Activated CD4-positive, alpha-beta T cell treated with anti-CD3 and anti-CD28 coated beads, Interleukin-2, amount 50 U/mL, for 4 hours (primary cell): ENCODE results near the gene FOXO1.

Source experiments
- DNase-seq, 2 experiments: peaks; one replicate each; pipeline ENCODE4 v3.0.0-alpha.2; 2020

Gene FOXO1

GRCh38 chr13:40604135-40604534, 62.3 kb downstream of the FOXO1 start:
- no peak for DNase-seq

DNA sequence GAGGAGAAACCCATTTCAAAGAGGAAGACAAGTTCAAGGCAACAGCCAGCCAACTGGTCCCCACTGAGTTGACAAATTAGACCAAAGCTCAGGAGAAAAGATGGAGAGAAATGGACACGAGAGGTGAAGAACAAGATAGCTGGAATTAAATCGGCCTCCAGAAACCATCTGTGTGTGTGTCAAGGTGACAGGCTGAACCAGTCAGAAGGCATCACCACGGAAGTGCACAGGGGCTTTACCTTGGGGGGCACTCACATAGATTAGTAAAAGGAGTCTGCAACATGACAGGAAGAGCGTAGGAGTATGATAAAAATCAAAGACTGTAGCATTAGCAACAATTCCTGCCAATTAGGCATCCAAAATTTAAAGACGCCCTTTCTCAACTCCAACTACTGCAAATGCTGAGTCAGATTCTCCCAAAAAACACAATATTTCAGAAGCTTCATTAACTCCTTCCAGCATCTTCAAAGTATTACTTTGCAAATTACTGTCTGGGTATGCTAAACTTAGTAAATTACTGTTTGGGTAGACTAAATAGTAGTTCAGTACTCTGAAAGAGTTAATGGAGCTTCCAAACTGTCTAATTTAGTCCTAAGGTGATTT, 66.2 kb downstream of the FOXO1 start:
- DNase-seq: no peak

- no peak for DNase-seq
Observed at GRCh38 chr13:40599747-40600146, 66.7 kb downstream of the FOXO1 start.

GRCh38 chr13:40599124-40599523, 67.3 kb downstream of the FOXO1 start:
- no peak for DNase-seq

DNA sequence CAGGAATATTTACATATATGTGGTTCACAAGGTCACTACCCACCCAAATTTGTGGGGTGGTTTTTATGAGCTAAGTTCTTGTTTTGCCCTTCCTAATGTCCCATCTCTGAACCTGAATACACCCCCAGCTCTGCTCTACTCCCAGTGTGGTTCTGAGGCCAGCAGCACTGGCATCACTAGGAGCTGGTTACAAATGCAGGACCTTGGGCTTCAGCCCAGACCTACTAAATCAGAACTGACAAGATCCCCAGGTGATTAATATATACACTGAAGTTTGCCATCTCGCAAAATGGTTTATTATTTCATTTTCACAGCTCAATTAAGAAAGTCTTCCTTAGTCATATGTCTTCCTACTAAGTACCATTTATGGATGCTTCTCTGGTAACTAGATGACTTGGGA, 67.9 kb downstream of the FOXO1 start:
- no peak for DNase-seq

GRCh38 chr13:40597735-40598365, 68.6 kb downstream of the FOXO1 start:
- no peak for DNase-seq

- no peak for DNase-seq
Observed at GRCh38 chr13:40596484-40596883, 70.0 kb downstream of the FOXO1 start.

DNA sequence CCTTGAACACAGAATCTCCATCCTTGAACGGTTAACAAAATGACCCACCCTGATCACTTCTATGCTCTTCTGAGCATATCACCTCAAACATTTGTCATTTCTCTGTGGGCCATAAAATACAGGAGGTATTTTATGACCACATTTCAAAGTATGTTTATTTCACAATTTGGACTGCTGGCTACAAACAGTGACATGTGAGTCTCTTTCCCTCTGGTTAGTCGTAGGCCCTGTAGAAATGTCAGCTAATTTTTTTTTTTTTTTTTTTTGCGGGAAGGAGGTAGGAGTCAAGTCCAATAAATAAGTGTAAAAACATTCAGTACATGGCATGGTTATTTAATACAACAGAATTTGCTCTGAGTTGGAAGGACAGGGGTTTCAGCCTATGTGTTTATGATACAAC, 70.7 kb downstream of the FOXO1 start:
- no peak for DNase-seq

DNA sequence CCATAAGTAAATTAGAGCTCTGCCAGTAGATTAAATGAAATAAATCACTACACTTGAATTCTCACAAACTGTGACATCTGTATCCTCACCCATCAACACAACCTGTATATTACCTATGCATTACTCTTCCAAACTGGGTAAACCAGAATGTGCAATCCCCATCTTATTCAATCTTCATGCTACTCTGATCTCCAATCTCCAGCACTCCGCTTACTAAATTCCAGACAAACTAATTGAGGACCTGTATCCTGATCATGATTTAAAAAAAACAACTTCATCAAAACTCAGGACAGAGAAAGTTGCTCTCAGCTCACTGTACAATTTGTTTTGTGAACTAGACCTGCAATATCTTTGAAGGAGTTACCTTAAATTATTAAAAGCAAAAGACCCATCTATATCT, 74.4 kb downstream of the FOXO1 start:
- no peak for DNase-seq

- no peak for DNase-seq
Observed at GRCh38 chr13:40591091-40591490, 75.3 kb downstream of the FOXO1 start.

DNA sequence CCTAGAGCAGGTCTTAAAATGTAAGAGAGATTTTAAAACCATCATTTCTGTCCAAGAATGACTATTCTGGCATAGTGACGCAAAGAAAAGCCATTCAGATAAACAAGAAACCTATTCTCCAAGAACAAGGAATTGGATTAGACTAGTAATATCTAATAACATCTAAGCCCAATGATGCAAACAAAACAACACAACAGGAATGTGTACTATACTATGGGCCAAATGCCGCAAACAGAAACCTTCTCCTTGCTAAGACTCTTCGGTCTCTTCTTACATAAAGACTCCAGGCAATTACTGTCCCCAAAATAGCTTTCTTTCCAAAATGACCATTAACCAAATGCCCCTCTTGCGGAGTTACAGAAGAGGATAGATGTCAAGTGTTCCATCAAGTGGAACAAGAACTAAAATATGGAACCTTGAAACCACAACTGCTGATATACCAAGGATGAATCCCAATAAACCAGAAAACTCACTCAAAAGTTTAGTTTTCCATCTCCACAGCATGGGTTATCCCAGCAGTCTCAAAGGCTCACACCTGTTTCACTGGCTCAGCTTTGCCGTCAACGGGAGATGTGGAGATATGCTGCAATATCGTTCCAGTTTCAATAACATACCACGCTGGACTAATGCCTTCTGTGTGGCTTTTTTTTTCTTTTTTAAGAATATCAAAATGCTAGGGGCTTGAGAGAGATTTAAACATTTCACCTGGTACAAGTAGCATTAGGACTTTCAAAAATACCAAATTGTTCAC, 76.2 kb downstream of the FOXO1 start:
- DNase-seq: no peak

GRCh38 chr13:40589285-40590109, 76.9 kb downstream of the FOXO1 start:
- DNase-seq: no peak

GRCh38 chr13:40588101-40588500, 78.3 kb downstream of the FOXO1 start:
- no peak for DNase-seq

DNA sequence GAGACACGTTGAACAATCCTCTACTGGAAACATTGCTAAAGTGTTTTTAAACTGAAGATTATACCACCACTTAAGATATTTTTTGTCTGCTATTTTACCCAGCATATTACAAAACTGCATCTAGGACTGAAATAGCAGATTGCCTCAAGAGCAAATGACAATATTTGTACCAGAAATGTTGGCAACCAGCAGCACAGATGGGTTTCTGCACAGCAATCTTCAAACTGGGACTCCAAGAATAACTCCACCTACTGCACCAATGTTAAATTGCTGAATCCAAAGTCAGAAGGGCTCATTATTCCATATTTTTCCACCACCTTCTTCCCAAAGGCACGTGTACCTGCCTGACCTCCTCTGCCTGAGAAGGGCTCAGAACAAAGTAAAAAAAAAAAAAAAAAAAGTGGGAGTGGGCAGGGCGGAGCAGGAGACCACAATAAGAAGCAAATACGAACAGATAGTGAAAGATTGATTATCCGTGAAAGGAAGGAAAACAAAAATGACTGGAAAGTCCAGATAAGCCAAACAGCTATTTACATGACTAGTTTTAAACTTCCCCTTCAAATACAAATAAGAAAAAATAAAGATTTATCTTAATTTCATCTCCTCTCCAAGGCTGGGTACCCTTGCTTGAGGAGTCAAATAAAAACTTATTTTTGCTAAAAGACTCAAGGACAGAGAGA, 79.4 kb downstream of the FOXO1 start:
- DNase-seq: no peak

DNA sequence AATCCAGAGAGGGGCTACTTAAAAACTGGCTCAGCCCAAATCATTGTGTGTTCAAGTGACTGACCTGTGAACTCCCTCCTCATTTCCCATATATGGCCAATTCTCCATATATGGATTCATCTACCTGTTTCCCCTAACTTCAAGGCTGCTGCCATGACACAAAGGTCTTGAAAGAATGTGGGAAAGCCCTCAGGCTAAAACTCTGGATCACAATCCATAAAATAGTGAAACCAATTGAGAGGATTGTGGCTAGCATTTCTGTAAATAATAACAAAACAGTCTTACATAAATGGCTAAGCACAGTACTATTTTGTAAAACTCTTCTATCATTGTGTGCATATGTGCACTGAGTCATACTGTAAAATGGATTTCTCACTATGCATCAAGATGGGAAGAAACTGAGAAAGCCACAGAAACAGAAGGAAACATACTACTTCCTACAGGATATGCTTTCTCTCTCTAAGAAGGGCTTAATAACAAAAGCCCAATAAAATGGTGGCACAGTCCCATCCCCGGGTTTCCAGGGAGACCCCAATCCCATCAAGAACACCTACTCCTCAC, 80.5 kb downstream of the FOXO1 start:
- no peak for DNase-seq

GRCh38 chr13:40583738-40584137, 82.7 kb downstream of the FOXO1 start:
- DNase-seq: no peak

GRCh38 chr13:40582531-40582930, 83.9 kb downstream of the FOXO1 start:
- DNase-seq: no peak

DNA sequence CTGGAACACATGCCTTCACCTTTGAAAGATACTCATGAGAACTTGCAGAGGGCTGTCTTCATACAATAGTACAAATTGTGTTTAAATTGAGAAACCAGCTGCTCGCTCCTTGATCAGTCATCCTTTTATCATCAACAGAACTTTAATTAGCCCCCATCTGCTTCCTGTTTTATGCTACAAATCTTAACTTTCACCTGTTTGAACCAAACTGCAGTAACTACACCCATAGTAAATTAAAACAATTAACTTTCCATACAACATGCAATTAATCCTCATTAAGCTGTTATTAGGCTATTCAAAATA, 85.2 kb downstream of the FOXO1 start:
- no peak for DNase-seq

DNA sequence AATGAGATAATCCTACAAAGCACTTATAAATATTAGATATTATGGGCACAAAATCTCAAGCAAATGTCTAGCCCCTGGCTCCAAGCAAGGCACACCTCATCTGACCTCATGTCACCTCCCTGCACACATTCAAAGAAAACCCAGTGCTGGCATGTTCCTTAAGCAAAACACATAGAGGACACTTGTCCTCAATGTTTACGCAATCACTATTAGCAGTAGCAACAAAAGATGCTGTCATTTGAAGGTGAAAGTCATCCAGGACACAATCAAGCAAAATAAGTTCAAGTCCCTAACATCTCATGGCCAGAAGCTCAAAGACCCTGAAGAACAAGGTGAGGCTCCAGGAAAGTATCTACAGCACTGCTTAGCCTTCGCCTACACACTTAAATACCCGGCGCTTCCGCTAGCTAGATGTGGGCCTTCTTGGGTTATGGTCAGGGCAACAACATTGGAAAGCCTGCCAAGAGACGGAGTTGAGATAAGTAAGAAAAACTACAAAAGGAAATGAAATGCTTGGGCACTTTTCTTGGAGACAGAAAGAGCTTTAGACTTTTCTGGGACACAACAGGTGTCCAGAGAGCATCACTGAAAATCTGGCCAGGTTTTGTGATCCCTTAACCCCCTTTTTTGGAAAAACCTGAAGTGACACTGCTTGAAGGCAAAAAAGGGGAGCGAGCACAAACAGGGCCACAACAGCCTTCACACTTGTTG, 85.7 kb downstream of the FOXO1 start:
- no peak for DNase-seq

GRCh38 chr13:40579535-40579934, 86.9 kb downstream of the FOXO1 start:
- no peak for DNase-seq

- DNase-seq: no peak
Observed at GRCh38 chr13:40578055-40578454, 88.4 kb downstream of the FOXO1 start.

DNA sequence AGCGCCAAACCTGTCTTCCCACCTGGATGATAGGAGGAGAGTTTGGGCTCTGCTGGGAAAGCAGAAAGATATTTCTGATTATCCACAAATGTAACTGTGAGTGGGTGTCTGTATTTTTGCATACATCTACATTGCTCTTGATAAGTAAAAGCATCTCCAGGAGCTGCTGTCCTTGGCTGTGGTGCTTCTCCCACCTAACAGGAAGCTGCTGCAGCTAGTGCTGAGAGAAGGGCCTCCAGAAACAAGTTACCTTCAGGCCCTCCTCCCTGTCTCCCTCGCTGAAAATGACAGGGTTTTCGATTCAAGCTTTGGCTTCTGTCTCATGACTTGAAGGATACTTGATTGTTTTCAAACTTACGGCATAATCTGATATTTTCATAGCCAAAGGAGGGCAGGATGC, 90.1 kb downstream of the FOXO1 start:
- DNase-seq: no peak
